Embryonic facial prominence (tissue), 1 donor: Measurements from ENCODE around the gene SMIM12.

Experiments
- DNase-seq: peaks from one replicate; pipeline ENCODE4 v3.0.0-alpha.2; 2016; ENCODE audit errors: extremely low spot score

SMIM12 gene

GRCh38 chr1:34874296-34874952, 14.9 kb upstream of the SMIM12 start:
- DNase-seq, result no peak

DNA sequence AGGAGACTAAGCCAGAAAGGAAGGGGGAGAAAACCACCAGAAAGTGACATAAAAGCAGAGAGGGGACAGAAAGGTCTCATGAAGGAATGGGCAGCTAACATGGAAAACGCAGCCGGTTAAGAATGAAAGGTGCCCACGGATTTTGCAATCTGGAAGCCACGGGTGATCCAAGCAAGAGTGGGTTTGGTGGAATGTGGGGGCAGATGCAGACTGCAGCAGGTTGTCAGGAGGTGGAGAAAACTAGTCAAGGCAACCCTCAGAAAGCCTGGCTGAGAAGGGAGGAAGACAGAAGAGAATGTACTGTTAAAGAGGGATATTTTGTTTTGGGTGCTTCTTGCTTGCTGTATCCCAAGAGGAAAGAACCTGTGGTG, 12.6 kb upstream of the SMIM12 start:
- no peak for DNase-seq

- DNase-seq, result no peak
These were observed 12.0 kb upstream of the SMIM12 start for GRCh38 chr1:34871443-34872132.

GRCh38 chr1:34870395-34870794, 10.8 kb upstream of the SMIM12 start:
- DNase-seq, result no peak

- DNase-seq, result no peak
These were observed 10.2 kb upstream of the SMIM12 start for GRCh38 chr1:34869760-34870159.

DNA sequence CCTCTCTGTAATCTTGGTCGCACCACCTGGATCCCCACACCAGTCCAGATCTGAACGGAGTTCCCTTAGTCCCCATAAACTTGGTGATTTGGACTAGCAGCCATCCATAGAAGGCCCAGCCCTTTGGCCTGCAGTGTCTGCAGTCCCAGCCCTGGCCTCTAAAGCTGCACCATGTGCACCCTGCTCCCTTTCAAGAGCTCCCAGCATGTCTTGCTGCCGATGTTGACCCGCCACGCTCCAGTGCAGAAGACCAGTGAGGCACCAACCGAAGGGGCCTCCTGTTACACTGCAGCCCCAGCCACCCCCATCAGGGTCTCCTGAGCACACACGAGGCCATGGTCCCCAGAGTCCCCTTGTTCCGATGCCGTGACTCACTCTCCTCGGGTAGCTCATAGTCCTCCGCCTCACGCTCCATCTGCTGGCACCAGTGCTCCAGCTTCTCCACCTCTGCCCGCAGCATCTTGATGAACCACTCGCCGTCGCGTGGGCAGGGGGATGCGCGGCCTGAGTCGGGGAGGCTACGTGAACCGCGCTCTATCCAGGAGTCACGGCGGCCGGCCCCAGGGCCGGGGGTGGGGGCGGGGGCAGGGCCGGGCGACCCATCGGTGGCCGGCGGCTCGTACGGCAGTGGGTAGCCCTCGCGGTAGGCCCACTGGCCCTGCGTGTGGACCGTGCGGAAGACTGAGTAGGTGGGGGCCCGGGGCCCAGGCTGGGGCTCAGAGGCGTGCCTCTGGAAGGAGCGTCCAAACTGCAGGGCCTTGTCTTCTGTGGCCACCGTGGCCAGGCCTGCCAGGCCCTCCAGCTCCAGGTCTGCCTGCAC, 8.9 kb upstream of the SMIM12 start:
- DNase-seq, result no peak

- DNase-seq, result no peak
These were observed 7.9 kb upstream of the SMIM12 start for GRCh38 chr1:34867415-34867814.

DNA sequence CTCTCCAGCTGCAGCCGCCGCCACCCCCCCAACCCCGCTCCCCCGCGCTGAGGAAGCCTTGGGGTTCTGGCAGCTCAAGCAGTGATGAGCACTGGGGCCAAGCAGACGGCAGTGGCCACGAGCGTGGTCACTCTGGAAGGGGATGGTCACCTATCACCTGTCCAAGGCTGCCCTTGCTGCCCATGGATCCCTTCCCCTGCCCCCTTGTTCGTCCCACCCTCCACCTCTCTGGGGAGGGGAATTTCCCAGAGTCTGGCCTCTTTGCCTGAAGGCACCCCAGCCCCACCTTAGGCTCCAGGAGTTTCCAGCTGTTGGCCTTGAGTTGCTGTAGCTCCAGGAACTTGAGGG, 7.2 kb upstream of the SMIM12 start:
- no peak for DNase-seq

GRCh38 chr1:34865981-34866761, 6.6 kb upstream of the SMIM12 start:
- DNase-seq, result no peak

- no peak for DNase-seq
These were observed 6.0 kb upstream of the SMIM12 start for GRCh38 chr1:34865573-34865972.

GRCh38 chr1:34864759-34865158, 5.2 kb upstream of the SMIM12 start:
- no peak for DNase-seq

DNA sequence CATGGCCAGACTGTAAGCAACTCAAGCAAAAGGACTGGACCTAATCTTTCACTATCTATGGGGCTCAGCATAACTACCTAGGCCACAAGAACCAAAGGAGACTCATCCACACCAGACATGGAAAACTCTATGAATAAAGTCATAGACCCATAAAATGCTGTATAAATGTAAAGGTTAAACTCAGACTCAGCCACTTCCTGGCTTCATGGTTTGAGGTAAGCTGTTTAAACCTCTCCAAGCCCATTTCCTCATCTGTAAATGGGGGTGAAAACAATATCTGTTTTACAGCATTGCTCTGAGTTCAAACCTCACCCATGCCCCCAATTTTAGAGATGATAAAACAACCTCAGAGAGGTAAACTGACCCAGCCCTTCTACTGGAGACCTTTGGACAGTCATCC, 4.0 kb upstream of the SMIM12 start:
- no peak for DNase-seq

DNA sequence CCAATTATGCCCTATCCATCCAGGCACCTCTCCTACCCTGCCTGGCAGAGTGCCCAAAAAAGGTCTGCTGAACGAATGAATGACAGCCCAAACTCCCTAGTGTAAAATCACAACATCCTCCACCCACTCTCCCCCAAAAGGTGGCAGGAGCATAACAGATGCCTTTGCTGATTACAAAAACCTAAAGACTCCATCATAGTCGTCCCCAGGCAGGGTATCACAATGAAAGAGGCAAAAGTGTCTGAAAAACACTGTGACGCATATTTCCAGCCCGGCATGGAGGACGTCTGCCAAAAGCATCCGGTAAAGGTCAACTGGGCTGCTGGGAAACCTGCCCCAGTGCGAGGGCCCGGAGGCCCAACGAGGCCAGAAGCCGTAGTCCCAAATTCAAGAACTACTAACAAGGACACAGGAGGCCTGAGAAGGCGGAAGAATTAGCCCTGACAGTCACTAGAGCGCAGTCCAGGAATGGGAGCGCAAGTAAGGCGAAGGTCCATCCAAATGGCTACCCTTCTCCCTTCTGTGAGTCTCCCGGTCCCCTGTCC, 576 bp downstream of the SMIM12 start:
- no peak for DNase-seq

- no peak for DNase-seq
These were observed 2.9 kb downstream of the SMIM12 start for GRCh38 chr1:34856697-34857096.

GRCh38 chr1:34852677-34853217, 6.8 kb downstream of the SMIM12 start:
- DNase-seq, result peak; percentile 40

DNA sequence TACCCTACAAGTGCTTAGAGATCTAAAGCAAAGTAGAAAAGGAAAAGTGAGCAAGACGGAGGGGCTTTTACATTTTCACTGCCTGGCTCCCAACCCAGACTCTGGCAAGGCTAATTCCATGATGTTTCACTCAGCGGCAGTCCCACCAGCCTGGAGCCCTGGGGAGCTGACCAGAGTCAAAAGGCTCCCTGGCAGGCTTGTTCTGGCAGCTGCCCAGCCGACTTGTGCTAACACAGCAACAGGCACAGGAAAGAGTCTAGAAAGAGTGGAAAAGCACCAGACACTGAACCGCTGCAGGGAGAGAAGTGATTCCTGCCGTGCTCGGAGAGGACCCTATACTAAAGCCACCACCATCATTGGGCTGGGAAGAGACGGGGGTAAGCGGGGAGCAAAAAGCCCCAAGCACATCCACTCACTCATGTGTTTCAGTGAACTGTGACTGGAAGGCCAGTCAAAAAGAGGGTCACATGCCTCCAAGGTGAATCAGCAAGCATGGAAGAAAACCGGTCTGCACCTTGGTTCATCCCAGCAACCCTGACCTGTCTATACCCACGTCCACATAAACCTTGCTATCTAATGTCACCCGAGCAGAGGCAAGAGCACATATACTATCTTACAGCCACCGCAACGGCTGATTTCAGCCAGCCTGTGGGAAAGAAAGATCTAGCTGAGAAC, 8.0 kb downstream of the SMIM12 start:
- no peak for DNase-seq

DNA sequence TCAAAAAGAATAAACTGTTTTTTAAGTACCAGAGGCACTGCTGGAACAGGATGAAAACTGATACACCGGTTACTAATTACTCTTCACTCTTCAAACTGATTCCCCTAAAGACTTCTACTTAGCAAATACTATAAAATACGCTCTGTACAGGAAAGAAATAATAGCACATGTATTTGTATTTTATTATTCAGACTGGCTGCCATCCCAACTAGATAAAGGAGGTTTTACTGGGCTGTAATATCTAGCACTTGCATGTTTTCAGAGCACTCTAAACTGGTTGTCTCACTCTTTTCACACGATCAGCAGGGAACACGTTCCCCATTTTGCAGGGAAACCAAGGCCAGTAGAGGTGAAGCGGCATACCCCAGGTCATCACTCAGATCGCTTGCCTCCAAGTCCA, 9.2 kb downstream of the SMIM12 start:
- no peak for DNase-seq

- DNase-seq, result no peak
These were observed 12.5 kb downstream of the SMIM12 start for GRCh38 chr1:34847094-34847493.

GRCh38 chr1:34846265-34846664, 13.3 kb downstream of the SMIM12 start:
- DNase-seq, result no peak

- no peak for DNase-seq
These were observed 14.2 kb downstream of the SMIM12 start for GRCh38 chr1:34845131-34845901.
